HG03469 (cell line): Measurements from ENCODE around the gene SEMA3D.

Source experiments
- ATAC-seq: cut with Tn5 transposase; IDR thresholded peaks from one replicate; pipeline ENCODE4 v1.9.1; 2021; ENCODE audit warnings: mild to moderate bottlenecking, moderate library complexity, moderate number of reproducible peaks; ENCODE audit not compliant: unreplicated experiment

The SEMA3D gene

DNA sequence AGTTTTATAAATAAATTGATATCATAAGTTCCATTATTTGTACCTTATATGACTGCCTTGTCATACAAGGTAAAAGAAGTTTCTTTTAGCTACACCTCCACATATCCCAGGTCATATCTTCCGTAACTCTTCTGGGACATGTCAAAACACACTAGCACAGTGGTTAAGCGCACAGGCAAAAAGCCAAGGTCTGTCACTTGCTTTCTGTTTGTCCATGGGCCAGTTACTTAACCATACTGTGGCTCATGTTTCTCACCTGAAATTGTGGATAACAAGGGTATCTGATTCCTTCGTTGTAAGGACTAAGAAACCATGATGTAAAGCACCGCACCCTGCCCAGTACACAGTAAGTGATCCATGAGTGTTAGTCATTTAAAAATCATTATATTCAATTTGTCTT, 56.2 kb downstream of the SEMA3D start:
- no peak for ATAC-seq

DNA sequence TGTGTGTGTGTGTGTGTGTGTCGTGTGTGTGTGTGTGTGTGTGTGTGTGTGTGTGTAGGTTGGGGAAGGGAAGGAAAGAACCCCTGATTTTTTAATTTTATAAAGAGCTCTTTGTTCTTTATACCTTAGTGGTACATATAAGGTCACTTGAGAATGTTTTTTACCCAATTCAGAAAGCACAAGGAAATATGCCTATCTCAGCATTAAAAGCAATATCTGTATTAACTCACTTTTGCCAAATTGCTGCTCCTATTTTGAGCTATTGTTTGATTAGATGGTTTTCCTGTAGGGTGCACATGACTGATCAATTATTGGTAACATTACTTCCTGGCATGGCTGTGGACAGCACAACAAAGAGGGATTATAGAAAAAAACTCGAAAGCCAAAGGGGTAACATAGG, 60.5 kb downstream of the SEMA3D start:
- no peak for ATAC-seq

DNA sequence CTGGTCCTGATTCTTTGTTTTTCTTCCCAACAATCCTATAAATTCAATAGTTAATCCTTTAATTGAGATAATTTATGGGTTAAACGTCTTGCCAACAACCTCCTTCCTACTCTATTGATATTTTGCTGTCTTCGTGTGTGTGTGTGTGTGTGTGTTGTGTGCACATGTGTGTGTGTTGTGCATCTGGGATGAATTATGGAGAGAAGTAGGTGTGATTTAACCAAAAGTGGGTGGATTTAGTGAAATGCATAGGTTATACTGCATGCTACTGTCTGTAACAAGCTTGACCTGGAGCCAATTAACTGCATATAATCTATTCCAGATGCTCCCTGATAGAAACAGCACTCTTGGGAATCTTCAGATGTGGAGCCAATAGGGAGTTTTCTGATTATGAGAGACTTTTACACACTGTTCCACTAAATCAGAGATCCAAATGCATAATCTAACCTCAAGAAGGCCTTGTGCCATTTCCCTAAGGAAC, 61.2 kb downstream of the SEMA3D start:
- no peak for ATAC-seq

DNA sequence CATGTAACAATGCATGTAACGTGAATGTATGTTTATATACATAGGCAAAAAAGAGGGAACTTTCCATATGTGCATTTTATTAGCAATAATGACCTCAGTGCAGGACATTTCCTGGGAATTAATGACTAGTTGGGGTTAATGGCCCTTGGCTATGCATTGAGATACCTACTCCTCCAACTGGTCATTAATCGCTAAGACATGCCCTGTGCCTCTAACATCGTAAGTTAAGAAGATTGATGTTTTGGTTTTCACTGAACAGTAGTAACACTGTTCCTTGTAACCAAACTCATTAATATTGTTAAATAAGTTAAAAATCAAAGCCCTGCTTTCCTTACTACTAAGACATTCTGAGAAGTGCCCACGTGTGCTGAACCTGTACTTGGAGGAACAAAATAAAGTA, 61.7 kb downstream of the SEMA3D start:
- ATAC-seq: no peak

DNA sequence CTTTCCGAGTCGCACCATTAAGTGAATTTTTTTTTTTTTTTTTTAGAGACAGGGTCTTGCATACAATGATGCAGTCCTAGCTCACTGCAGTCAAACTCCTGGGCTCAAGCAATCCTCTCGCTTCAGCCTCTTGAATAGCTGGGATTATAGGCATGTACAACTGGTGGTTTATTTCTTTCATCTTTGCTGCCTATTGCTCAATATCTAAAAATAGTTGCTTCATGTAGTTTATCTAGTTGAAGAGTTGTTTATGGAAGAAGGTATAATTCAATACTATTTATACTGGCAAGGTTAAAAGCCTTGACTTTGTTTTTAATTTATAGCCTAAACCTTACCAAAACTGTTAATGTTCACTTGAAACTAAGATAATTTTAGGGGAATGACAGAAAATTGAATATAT, 66.9 kb downstream of the SEMA3D start:
- no peak for ATAC-seq

DNA sequence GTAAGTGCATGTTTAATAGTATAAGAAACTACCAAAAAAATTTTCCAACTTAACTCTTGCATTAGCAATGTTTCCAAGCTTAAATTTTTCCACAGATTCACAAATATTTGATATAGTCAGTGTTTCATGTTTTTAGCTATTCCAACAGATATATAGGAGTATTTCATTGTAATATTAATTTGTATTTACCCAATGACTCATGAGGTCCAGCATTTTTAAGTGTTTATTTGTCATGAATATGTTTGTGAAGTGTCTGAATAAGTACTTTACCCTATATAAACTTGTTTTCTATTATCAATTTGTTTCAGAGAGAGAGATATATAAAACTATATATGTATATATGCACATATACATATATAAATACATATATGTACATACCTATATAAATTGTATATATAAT, 71.0 kb downstream of the SEMA3D start:
- ATAC-seq: no peak

DNA sequence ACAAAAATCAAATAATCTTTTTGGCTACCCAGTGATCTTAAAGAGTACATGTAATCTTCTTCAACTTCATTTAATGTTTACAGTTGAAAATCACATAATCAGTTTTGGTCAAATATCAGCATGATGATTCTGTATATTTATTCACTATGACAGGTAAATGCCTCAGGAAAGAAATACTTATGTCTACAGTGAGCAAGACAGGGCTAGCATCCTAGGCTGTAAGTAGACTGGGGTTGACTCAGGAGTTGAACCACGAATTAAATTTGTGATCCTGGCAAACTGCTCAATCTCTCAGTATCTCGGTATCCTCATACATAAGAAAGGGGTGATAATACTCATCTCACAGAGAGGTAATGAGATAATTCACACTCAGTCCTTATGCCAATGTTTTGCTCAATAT, 71.8 kb downstream of the SEMA3D start:
- ATAC-seq: no peak

DNA sequence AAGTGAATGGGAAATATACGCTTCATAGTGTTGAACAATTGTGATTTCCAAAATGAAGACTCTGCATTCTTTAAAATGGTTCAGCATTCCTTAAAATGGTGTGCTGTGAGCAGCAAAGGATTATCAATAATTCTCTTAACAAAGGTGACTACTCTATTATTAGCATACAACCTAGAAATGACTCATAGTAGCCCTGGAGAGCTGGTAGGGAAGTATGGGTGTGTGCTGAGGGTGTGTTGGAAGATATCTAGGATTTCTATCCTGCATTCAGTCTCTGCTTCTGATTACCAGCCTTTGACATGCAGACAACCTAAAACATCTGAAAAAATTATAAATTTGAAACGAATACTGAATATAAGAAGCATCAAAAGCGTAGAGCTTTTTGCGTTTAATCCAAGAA, 72.5 kb downstream of the SEMA3D start:
- ATAC-seq: no peak

DNA sequence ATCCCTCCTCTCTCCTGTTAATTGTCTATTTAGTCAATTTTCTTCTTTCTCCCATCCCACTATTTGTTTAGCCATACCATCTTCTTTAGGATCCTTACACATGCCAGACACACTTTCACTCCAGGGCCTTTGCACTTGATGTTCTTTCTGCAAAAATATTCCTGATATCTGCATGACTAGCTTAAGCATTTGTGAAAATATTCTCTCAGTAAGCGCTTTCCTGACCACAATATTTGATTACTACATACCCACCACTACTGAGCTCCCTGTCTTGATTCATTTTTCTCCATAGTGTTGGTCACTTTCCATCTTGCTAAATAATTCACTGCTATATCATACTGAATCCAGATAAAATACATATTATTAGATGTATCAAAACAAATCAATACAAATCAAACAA, 75.1 kb downstream of the SEMA3D start:
- ATAC-seq: no peak

DNA sequence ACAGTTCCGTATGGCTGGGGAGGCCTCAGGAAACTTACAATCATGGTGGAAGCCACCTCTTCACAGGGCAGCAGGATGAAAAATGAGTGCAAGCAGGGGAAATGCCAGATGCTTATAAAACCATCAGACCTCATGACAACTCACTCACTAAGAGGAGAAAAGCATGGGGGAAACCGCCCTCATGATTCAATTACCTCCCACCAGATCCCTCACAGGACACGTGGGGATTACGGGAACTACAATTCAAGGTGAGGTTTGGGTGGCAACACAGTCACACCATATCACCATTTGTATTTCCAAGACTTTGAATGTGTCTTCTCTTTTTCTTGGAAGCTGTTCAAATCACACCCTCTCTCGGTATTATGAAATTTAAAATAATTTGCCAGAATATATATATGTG, 80.1 kb downstream of the SEMA3D start:
- ATAC-seq: no peak

DNA sequence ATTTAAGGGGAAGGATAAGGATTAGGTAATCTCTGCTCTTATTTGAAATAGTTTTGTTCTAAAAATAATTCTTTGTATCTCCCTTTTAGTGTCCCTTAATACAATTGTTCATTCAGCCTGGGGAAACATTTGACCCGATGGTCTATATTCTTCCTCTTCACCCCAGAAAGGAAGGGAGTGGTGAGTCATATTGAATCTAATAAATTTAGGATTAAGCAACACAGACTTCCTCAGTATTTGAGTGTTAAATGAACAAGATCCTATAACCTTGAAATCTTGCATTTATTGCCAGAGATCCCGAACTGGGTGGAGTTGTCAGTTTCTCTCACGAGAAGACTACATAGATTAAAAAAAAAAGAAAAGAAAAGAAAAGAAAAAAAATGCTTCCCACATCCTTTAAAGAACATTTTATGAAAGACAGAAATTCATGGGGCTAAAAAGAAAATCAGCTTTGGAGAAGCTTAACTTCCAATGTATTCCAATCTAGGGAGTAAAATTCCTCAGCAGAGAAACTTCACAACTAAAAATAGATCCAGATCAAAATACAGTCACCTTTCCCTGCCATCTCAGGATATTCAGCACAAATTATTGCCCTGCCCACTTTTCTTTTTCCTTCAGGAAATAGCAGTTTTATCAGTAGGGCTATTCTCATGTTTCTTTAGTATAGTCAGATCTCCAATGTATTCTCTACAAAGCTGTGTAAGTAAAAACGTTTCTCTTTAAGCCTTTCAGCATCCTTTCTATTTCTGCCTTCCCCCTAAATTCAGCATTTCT, 82.2 kb downstream of the SEMA3D start:
- ATAC-seq: no peak

DNA sequence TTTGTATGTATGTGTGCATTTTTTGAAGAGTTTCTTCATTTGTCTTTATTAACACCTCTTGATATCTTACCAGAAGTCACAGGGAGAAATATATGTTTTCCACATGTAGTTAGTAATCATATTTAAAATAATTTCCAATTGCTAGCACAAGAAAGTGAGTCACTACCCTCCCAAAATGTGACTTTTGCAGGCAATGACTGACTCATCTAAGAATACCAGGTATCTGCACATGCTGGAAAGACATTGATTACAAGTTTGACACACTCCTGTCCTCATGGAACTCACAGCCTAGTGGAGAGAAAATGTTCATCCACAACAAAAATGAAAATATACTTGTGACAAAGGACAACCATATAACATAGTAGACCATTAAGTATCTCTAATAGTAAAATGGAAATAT, 82.9 kb downstream of the SEMA3D start:
- ATAC-seq: no peak

DNA sequence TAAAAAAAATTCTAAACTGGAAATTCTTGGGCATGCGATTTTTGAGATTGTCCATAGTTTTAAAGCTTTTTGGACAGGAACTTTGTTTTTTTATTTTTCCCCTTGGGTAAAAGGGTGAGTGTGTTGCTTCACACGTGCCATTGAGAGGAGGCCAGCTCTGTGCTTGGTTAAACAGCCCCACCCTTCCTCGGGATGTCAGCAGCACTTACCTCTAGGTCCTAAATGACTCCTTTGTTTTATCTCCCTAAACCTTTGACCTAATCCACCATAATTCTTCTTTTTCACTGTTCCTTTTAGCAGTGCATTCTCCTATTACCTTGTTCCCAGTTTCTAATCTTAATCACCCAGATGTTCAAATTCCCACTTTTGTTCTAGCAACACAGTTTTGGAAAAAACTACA, 83.5 kb downstream of the SEMA3D start:
- ATAC-seq: no peak

DNA sequence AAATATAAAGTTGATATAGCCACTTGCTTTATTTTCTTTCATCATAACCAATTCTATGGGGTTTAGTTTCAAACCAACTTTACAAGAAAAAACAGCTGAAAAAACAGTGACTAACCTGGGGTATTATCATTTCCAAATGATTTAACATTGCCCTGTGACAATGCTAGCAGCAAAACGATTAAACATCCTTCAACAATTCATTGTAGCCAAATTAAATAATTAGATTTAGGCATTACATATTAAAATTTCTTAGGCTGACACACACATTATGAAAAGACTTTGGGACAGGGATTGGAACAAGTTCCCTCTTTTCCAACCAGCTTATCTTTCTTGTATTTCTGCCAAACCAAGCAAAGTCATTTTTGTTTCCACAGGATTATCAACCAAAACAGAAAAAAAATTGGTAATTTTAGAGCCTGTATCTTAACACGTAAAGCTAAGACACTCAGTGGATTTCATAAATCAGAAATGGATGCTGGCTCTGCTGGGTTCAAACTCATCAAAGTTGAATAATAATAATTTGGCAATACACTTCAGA, 84.0 kb downstream of the SEMA3D start:
- ATAC-seq: no peak

DNA sequence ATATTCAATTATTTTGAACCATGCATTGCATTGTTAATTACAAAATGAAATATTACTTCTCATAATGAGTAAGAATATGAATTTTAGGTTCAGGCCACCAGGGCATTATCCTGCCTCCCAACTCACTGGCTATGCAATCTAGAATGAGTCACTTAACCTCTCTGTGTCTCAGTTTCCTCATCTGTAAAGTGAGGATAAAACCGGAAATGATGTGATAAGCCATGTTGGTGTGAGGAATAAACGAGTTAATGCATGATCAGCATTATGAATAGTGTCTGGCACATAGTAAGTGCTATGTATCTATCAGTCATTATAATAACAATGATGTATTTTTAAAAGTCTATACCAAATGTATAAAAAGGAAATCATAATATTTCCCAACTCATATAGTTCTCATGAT, 85.5 kb downstream of the SEMA3D start:
- ATAC-seq: no peak

DNA sequence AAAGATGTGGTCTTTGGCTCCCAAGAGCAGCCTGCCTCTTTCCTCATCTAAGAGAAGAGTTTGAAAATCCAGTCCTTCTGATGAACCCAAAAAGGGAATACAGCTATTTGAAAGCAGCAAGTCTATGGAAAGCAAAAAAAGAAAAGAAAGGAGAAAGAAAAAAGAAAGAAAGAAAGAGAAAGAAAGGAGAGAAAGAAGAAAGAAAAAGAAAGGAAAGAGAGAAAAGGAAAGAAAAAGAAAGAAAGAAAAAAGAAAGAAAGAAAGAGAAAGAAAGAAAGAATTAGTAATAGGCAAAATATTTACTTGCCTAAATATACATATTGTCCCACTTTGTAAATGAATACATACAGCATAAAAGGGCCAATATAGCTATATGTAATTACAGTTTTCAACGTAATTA, 89.0 kb downstream of the SEMA3D start:
- no peak for ATAC-seq

DNA sequence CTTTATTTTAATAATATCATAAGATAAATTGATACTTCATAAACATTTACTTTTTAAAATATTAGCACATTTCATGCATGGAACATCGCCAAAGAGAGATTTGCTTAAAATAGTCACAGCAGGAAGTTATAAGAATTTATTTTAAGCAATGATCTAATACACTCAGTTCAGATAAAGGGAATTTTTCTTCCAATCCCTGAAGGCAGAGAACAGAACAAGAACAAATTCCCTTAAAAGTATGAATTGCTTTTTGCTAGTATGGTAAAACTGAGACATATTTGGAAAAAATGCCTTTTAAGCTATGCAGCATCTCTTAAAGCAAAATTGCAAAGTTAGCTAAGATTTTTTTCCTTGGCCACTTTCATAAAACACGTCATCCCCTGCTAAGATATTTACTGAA, 91.0 kb downstream of the SEMA3D start:
- no peak for ATAC-seq

DNA sequence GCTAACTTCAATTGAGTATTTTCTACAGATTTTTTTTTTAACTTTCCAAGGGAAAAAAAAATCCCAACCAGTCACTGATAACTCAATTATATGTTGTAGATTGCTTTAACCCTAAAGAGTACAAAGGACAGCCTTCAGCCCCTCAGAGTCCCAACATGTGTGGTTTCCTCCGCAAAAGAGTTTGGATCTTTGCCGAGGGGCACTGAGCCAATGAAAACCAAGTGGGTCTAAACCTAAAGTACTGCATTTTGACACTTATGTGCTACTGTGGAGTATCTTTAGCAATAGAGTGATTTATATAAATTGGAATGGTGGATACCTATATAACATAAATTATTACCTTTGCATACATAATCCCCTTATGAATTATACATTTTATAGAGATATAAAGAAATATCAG, 91.5 kb downstream of the SEMA3D start:
- ATAC-seq: no peak

DNA sequence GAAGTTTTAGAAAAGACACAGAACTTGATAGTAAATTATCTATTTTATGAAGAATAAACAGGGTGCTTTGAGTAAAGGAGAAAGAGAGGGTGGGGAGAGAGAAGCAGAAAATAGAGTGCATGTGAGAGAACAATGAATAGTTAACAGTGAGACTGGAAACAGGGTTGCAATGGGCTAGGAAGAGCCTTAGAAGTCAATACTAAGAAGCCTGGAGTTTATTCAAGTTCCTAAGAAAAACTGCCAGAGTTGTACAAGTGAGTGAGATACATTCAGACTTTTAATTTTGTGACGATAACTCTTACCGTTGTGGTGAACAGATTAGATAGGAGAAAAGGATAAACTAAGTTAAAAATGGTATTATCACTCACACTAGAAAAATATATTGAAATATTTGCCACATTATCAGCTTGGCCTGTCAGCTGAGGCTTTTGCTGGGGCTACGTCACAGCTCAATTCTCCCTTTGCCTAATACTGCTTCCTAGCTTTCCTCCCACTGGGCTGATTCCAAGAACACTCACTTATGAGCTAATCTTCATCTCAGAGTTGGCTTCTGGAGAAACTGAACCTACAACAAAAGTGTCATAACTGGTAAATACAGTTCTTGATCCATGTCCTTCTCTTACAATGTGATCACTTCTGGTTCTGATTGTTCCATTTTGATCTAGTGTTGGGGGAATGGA, 92.7 kb downstream of the SEMA3D start:
- ATAC-seq: no peak

DNA sequence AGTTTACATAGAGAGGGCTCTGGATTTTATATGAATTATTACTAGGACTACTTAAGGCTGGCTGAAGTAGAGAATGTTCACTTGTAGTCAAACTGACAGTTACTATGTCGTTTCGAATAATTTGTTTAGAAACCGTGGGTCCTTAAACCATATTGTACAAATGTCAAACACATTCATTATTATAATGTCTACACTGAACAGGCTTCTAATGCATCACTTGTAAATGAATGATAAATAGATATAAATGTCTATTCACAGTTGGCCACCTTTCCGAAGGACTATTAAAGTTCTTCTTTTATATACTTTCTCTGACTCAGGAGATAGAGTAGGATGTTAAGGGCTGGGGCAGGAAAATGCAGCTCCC, 95.3 kb downstream of the SEMA3D start:
- no peak for ATAC-seq

DNA sequence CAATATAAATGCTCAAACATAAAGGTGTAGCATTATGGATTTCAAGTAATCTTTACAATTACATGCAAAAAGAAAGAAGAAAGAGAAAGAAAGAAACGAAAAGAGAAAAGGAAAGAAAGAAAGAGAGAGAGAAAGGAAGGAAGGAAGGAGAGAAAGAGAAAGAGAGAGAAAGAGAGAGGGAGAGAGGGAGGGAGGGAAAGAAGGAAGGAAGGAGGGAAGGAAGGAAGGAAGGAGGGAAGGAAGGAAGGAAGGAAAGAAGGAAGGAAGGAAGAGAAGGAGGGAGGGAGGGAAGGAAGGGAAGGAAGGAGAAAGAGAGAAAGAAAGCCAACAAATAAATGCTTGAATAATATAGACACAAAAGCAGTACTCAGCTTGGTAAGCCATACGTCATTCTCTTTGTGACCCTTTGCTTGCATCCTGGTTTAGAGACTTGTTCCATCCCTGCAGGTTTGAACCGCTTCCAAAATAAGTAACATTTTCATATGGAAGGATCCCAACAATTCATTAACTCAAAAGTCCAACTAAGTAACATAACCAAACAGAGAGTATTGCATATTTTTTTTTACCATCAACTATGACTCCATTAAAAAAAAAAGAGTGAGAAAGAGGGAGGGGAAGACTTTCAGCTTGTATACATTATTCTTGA, 95.8 kb downstream of the SEMA3D start:
- no peak for ATAC-seq

DNA sequence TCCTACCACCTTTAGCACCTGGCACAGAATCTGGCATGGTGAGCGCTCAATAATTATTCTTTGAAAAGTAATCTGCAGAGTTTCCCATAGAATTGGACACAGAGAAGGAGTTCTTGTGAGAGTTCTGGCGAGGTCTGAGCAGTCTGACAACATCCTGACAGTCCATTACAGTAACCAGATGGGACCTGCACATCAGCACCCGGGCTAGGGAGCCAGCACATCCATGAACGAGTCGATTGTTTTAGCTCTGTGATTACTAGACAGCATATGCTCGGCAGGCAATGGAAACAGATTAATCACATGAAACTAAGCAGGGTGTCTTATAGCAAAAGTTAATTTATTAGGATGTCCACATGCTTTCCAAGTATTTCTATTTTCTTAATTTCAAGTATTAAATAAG, 96.7 kb downstream of the SEMA3D start:
- ATAC-seq: no peak
